GM12801 (cell line): Measurements from ENCODE around the gene FYN.

ENCODE experiments used
- TF ChIP-seq, protein P1 (sequence below): IDR thresholded peaks from one replicate; pipeline ENCODE4 v1.5.1; 2011; ENCODE audit warnings: control low read depth; ENCODE audit not compliant: insufficient read length; ENCODE audit errors: extremely low read depth

FYN gene

DNA sequence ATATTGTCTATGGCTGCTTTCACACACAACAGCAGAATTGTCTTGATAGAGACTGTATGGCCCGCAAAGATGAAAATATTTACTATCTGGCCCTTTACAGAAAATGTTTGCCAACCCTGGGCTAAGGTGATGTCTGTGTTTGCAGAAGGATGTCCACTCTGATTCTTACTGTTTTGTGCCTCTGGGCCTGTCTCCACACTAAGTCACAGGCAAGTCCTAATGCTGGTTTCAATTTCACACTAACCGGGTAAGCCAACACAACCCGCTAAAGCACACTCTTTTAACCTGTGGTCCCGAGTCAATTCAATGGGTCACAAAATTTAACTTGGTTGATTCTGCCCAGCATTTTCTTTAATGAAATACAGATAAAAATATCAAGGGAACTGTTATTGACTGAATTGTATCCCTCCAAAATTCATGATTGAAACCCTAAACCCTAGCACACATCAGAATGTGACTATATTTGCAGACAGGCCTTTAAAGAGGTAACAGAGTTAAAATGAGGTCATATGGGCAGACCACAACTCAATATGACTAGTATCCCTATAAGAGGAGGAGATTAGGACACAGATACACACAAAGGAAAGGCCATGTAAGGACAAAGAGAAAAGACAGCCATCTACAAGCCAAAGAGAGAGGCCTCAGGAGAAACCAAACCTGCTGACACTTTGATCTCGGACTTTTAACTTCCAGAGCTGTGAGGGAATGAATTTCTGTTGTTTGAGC is 78.4 kb downstream of the FYN start:
- TF ChIP-seq, protein P1, sequence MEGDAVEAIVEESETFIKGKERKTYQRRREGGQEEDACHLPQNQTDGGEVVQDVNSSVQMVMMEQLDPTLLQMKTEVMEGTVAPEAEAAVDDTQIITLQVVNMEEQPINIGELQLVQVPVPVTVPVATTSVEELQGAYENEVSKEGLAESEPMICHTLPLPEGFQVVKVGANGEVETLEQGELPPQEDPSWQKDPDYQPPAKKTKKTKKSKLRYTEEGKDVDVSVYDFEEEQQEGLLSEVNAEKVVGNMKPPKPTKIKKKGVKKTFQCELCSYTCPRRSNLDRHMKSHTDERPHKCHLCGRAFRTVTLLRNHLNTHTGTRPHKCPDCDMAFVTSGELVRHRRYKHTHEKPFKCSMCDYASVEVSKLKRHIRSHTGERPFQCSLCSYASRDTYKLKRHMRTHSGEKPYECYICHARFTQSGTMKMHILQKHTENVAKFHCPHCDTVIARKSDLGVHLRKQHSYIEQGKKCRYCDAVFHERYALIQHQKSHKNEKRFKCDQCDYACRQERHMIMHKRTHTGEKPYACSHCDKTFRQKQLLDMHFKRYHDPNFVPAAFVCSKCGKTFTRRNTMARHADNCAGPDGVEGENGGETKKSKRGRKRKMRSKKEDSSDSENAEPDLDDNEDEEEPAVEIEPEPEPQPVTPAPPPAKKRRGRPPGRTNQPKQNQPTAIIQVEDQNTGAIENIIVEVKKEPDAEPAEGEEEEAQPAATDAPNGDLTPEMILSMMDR, result no peak

DNA sequence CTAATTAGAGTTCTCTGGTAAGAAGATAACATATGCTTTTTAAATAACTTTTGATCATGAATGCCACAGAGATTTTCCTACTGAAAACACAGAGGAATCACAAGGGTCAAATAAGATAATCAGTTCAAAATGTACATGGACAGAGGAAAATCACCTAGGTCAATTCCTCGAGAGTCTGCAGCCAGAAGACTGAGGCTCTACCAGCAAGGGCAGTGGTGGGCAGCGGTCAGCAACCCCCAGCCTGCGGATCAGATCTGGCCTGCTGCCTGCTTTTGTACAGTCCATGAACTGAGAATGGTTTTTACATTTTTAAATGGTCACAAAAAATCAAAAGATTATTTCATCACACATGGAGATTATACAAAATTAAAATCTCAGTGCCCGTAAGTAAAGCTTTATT is 79.0 kb downstream of the FYN start:
- TF ChIP-seq, protein P1, result no peak

DNA sequence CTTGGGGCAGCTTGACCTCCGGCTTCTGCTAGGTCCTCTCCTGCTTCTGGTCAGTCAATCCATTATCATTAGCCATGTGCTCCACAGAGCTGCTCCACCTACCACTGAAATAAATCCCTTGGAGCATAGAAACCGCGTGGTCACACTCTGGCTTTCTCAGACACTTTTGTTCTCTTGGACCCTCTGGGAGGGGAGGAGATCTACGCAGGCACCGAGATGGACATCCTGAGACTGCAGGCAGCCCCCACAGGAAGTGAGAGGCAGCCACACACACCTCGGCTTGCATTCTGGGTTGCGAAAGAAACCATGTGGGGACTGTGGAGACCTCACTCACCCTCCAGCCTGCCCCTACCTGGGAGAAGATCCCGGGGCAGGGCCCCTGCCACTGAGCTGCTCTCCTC is 79.5 kb downstream of the FYN start:
- TF ChIP-seq, protein P1, result no peak

DNA sequence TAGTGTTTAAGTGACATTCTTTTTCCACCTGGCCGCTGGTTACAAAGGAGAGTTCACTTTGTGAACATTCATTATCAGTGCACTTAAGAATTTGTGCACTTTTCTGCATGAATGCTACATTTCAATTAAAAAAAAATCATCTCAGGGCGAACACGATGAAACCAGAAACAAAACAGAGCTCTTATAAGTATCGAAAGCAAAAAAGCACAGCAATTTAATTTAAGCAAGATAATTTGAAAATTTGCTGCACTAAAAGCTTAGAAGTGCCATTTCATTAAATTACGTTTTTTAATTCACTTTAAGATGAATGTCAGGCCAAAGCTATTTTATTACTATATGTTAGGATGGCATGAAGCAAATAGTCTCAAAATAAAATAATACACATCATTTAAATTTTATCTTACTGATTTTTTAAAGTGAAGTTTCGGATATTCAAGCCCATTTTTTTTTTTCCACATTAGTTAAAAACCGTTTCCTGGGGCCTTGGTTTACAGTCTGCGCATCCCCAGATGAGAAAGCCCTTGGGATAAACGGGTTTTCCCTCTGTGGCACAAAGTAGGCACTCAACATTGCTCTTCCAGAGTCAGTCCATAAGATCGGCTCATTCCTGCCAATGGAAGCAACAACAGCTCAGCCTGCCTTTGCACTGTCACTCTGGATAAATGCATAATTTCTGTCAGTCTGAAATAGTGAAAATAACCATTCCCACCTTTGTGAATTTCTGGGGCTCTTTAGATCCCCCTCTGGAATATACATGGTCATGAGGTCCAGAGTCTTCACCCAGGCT is 80.1 kb downstream of the FYN start:
- TF ChIP-seq, protein P1, result no peak

DNA sequence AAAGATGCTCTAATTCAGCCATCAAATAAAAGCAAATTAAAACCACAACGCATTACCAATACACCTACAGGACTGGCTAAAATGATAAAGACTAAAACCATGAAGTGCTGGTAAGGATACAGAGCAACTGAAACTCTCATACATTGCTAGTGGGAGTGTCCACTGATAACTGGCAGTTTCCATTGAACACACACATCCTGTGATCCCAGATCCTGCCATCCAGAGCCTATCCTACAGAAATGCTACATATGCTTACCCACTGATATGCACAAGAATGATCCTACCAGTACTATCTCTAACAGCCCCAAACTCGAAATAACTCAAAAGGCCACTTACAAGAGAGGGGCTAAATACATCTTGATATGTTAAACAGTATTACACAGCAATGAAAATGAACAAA is 81.0 kb downstream of the FYN start:
- TF ChIP-seq, protein P1, result no peak

DNA sequence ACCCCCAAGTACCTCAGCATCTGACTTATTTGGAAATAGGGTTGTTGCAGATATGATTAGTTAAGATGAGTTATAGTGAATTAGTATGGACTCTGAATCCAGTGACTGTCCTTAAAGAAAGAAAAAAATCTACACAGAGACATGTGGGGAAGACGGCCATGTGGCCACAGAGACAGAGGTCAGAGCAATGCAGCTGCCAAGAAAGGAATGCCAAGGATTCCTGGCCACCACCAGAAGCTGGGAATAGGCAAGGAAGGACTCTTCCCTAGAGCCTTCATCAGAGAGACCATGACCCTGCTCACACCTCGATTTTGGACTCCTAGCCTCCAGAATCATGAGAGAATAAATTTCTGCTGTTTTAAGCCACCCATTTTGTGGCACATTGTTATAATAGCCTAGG is 81.8 kb downstream of the FYN start:
- TF ChIP-seq, protein P1, result no peak

DNA sequence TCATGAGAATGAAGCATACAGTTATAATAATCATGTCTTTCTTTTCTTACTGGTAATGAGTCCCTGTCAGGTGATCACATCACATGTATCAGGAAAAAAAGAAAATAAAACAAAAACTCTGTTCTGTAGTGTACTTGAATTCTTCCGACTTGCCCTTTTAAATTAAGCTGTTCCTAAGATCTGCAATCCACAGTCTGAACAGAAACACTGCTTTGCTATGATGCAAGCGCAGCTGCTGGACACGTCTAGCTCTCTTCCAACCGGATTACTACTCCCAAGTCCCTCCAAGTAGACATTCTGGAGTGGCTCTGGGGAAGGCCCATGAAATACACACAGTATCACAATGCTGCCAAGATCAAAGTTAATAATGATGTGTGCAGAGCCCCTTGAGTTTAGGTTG is 83.7 kb downstream of the FYN start:
- TF ChIP-seq, protein P1, result no peak
